ENCODE results near the gene PLD3.
"Not testable (repeated sequence)": the region's sequence is repeated elsewhere in the genome, so short reads cannot be mapped to it uniquely, and the experiment has no call there.

PLD3 gene

DNA sequence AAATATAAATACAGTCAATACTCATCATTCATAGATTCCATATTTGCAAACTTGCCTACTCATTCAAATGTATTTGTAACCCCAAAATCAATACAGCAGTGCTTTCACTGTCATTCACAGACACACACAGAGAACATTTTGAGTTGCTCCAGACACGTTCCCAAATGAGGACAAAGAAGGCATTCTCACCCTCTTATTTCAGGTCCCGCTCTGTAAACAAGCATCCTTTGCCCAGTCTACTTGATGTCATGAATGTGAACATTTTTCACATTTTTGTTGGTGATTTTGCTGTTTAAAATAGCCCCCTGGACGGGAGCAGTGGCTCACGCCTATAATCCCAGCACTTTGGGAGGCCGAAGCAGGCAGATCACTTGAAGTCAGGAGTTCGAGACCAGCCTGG, 15.8 kb upstream of the PLD3 start:
- no peak for DNase-seq

- DNase-seq, result not testable (repeated sequence)
These were observed 15.4 kb upstream of the PLD3 start for GRCh38 chr19:40333083-40333482.

GRCh38 chr19:40335101-40335500, 13.4 kb upstream of the PLD3 start:
- no peak for DNase-seq

- DNase-seq, result no peak
These were observed 12.5 kb upstream of the PLD3 start for GRCh38 chr19:40335855-40336600.

DNA sequence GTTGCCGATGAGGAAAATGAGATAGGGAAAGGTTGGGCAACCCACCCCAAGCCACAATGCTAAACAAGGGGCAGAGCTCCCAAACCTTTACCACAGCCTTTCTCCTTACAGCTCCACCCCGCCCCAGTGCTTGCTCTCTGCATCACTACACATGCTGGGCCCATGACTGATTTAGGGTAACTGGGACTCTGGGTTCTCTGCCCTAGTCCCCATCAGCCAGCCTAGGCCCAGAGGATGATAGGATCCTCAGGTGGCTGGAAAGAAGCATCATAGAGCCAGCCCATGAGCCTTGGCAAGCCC, 11.9 kb upstream of the PLD3 start:
- DNase-seq, result no peak

GRCh38 chr19:40337107-40337506, 11.4 kb upstream of the PLD3 start:
- DNase-seq, result no peak

DNA sequence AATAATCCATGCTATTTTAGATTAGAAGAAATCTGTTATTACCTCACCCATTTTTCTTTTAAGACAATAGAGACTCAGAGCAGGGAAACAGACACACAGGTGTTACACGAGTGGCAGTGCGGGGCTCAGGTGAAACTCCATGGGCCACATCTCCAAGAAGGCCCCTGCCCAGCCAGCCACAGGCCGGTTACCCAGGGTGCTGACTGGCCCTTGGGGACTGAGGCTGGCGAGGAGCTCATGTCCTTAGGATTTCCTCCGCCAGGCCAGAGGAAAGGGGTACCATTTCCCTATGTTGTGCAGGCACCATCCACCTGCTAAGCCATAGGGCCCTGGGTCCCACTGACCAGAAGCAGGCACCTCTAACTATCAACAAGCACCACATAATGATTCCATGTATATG, 10.9 kb upstream of the PLD3 start:
- no peak for DNase-seq

DNA sequence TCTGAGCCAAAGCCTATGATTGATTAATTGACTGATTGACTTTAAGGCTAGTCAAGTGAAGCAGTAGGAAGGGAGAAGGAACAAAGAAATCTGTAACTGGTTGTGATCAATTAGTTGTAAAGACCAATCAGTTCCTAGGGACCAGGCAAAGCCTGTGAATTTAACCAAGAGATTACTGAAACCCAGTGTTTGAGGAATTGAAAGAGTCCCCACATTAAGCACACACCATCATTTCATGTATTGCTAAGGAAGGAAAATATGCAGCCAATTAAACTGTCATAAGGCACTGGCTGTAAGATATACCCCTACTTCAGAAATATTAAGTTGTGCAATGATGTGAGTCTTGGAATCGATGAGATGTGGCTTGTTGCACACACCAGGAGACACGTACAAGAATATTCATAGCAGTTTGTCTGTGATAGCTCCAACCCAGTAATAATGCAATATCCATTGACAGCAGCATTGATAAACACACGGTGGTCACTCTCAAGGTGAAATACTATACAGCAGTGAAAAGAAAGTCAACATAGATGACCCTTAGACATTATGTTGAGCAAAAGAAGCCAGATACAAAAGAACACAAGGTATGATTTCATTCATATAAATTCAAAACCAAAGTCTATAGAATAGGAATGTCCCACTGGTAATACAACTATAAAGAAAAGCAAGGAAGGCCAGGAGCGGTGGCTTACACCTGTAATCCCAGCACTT, 9.3 kb upstream of the PLD3 start:
- no peak for DNase-seq

GRCh38 chr19:40341601-40342482, 6.7 kb upstream of the PLD3 start:
- no peak for DNase-seq

DNA sequence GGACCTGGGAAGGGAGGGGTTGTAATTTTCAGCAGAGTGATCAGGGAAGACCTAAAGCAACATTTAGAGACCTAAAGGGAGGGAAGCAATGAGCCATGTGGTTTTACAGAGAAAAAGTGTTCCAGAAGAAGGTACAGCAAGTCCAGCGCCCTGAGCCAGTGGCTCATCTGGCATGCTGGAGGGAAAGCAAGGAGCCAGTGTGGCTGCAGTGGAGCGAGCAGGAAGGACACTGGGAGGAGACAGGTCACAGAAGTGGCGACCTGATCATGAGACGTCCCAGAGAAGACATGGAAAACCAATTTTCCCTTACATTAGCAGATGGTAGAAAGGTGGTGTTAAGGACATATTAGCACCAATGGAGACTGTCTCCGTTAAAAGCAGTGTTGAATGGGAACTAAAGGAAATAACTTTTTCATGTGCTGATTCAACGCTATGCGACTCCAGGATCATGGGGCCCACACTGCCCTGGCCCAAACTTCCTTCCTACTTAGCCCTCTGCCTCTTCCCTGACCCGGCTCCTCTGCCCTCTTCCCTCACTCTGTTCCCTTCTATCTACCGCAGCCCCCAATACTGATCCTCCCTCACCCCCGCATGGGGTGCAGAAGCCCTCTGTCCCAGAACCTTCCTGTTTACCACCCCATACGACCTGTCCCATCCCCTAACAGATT, 5.7 kb upstream of the PLD3 start:
- no peak for DNase-seq

GRCh38 chr19:40344422-40344821, 4.1 kb upstream of the PLD3 start:
- DNase-seq, result no peak

- peak; percentile 59 for DNase-seq
These were observed 539 bp downstream of the PLD3 start for GRCh38 chr19:40348961-40349507.

DNA sequence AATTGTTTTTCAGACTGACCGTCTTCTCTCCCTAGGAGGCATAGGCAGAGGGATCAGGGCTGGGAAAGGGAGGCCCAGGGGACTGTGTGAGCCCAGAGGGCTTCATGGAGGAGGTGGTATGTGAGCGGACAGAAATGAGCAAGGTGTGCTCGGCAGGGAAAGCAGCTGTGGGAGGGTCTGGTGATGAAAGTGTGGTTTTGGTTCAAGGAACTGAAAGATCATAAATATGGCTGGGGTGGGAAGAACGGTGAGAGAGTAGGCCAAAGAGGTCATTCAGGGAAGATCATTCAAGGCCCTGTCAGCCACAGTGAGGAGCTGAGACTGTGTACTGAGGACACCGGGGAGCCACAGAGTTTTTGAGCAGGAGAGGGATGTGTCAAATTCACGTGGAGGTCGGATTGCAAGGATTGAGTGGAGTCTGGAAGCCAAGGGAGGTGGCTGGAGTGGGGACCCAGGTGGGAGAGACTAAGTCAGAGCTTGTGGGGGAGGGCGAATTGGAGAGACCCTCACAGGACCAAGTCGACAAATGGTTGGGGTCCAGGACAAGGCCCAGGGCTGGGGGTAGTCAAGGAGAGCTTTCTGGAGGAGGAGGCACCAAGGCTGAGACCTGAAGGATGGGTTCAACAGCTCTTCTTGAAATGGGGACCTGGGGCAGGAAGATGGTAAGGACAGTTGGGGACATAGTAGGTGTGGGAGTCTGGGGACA, 7.6 kb downstream of the PLD3 start:
- DNase-seq, result no peak

DNA sequence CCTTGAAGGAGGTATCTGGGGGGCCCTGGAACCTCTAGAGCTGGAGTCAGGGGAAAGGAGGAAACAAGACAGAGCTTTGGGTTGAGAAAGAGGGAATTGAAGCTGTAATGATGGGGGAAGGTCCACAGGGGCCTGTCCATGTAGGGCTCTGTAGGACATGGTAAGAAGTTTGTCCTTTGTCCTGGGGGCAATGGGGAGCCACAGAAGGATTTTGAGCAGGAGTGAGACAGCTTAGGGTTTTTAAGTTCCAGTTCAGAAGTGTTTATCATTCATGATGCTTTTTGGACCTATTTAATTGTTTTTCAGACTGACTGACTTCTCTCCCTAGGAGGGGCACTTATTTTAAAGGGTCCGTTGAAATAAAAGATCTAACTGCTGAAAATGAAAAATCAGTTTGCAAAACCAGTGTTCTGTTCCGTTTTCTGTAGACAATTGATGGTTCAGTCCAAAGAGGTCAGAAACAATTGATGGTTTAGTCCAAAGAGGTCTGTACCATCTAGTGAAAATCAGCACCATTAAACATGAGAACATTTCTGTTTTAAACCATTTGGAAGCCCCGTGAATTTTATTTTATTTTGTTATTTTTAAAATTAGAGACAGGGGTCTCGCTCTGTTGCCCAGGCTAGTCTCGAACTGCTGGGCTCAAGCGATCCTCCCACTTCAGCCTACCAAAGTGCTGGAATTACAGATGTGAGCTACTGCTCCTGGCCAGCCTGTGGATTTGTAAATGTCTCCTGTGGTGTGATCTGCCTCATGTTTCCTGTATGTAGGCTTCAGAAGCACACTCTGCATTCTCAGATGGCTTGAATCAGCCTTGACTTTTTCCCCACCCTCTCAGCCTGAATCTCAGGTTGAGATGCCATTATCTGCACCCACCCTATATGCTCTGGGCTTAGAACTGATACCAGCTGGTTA, 8.4 kb downstream of the PLD3 start:
- peak; percentile 16 for DNase-seq

DNA sequence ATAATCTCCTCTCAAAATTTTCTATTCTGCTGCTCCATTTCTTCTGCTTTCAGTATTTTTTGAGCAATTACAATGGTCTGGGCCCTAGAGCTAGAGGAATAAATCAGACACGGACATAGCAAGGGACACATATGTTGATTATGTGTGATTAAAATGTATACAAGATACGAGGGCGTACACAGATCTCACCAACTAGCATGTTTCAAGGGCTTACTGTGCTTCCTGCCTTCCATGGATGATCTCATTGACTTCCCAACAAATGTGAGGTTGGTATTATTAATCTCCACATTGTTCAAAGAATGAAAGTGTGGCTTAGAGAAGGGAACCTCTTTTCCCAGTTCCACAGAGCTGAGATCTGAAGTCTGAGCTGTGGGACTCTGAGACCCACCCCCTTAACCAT, 9.1 kb downstream of the PLD3 start:
- DNase-seq, result peak; percentile 11

DNA sequence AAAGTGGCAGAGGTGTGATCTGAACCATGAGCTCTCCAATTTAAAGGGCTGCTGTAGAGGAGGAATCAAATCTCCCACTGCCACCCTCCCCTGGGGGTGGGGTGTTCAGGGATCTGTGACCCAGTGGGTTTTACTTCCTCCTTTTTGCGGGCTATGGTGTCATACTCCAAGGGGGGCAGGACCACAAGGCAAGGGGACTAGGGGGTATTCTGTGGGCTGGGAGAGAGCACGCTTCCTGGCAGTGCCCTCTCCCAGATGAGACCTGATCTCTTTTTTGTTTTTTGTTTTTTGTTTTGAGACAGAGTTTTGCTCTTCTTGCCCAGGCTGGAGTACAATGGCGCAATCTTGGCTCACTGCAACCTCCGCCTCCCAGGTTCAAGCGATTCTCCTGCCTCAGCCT, 10.3 kb downstream of the PLD3 start:
- DNase-seq, result no peak

GRCh38 chr19:40360020-40360707, 11.7 kb downstream of the PLD3 start:
- no peak for DNase-seq

- no peak for DNase-seq
These were observed 12.3 kb downstream of the PLD3 start for GRCh38 chr19:40360708-40361241.

DNA sequence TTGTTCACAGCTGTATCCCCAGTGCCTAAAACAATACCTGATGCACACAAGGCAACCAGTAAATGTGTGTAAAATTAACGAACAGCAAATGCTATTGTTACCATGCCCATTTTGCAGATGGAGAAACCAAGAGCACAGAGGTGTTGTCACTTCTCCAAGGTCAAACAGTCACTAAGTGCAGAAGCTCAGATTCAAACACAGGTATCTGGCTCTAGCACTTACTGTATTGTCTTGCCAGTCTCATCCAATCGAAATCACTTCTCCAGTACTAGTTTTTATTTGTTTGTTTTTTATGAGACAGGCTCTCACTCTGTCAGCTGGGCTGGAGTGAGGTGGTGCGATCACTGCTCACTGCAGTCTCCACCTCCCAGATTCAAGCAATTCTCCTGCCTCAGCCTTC, 13.7 kb downstream of the PLD3 start:
- DNase-seq, result no peak

DNA sequence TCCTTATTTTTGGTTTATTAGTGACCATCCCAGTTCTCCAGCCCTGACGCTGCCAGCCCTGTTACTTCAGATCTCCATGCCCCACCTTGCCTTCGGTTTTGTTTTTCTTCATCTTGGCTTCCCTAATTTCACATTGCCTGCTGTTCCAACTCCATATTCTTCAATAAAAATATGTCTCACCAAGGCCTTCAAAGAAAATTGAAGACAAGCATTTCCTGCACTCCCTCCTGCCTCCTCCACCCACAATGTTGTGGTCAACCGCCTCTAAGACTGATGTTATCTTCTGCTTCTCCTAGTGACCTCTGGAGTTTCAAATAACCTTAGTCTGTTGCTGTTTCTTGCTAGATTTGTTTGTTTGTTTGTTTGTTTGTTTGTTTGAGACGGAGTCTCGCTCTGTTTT, 14.6 kb downstream of the PLD3 start:
- no peak for DNase-seq

Measured in fibroblast of skin of back (primary cell).